HG03066 (cell line): Measurements from ENCODE around the gene CEP170.
"Not testable (repeated sequence)": the region's sequence is repeated elsewhere in the genome, so short reads cannot be mapped to it uniquely, and the experiment has no call there.

Experiments used
- ATAC-seq: cut with Tn5 transposase; IDR thresholded peaks from one replicate; pipeline ENCODE4 v1.9.1; 2021; ENCODE audit warnings: low read depth; ENCODE audit not compliant: unreplicated experiment

The CEP170 gene

DNA sequence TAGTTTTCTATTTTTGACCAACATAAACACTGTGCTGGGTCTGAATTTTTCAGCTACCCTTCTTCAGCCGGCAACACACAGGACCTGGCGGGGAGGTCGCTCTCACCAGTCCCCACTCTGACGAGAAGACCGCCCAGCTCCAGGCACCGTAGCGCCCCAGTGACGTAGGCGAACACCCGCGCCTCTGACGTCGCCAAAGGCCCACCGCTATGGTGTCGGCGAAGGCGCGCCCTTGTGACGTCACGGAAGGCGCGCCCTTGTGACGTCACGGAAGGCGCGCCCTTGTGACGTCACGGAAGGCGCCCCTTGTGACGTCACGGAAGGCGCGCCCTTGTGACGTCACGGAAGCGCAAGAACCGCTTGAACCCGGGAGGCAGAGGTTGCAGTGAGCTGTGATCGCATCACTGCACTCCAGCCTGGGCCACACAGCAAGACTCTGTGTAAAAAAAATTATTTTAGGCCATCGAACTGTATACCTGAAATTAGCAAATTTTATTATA is 153.5 kb downstream of the CEP170 start:
- peak; percentile 96 for ATAC-seq

DNA sequence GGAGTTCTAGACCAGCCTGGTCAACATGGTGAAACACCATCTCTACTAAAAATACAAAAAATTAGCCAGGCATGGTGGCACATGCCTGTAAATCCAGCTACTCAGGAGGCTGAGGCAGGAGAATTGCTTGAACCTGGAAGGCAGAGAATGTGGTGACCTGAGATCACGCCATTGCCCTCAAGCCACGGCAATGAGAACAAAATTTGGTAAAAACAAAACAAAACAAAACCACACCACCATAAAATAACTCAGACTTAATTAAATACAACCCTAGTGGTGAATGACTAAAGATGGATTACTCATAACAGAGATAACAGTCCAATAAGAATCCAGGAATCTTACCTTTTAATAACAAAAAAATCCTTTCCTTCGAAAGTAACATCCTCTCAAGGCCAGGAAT is 167.7 kb downstream of the CEP170 start:
- not testable (repeated sequence) for ATAC-seq
